Measurements from ENCODE around the gene CRX. TPM values are rescaled to one million over a fixed set of nuclear protein-coding genes. Genes with fewer than 3 reads are reported as not detected.
A peak's percentile ranks its signal among the peaks of the same experiment; 100 is the strongest.
"Not testable (repeated sequence)": the region's sequence is repeated elsewhere in the genome, so short reads cannot be mapped to it uniquely, and the experiment has no call there.

The CRX gene
- total and polyA plus RNA-seq, 3 donors from 2014 or later, result 0.12 to 0.55 TPM; not detected in 1

DNA sequence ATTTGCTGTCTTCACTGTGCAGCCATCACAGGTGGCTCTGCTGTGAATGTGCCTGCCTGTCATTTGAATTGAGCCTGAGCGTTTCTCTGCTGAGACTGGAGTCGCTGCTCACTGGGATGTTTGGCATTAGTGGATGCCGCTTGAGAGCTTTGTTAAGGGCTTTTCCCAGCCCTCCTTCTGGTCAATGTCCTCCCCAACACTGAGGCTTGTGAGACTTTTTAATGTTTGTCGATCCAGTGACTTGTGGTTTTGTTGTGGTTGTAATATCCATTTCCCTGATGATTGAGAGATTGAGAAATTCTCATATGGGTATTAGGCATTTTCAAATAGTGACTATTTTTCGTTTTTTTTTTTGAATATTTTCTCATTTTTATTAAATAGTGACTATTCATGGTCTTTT lies 39.9 kb downstream of the CRX start:
- Histone ChIP-seq H3K27ac (no peak overlapping the region), H3K36me3 (ENCODE audit: low read depth, missing control alignments) (no peaks in the 10 kb centered on the region), H3K4me1 (no peaks in the 10 kb centered on the region), H3K4me3 (no peak overlapping the region), H3K27me3 (no peaks in the 10 kb centered on the region), H3K9me3 (no peaks in the 10 kb centered on the region)
- intact Hi-C loops (cut with DNase I; ENCODE audit: low total_unique reads), result no loop called here
- TF ChIP-seq, protein P1, sequence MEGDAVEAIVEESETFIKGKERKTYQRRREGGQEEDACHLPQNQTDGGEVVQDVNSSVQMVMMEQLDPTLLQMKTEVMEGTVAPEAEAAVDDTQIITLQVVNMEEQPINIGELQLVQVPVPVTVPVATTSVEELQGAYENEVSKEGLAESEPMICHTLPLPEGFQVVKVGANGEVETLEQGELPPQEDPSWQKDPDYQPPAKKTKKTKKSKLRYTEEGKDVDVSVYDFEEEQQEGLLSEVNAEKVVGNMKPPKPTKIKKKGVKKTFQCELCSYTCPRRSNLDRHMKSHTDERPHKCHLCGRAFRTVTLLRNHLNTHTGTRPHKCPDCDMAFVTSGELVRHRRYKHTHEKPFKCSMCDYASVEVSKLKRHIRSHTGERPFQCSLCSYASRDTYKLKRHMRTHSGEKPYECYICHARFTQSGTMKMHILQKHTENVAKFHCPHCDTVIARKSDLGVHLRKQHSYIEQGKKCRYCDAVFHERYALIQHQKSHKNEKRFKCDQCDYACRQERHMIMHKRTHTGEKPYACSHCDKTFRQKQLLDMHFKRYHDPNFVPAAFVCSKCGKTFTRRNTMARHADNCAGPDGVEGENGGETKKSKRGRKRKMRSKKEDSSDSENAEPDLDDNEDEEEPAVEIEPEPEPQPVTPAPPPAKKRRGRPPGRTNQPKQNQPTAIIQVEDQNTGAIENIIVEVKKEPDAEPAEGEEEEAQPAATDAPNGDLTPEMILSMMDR (IDR thresholded peaks at IDR 0.05), result no peak
- no peak for TF ChIP-seq POLR2A (IDR thresholded peaks at IDR 0.05)
- DNase-seq, result no peak
- WGBS, 2 donors, result 89 to 93% methylated on average over 5 of the region's 5 CpGs

DNA sequence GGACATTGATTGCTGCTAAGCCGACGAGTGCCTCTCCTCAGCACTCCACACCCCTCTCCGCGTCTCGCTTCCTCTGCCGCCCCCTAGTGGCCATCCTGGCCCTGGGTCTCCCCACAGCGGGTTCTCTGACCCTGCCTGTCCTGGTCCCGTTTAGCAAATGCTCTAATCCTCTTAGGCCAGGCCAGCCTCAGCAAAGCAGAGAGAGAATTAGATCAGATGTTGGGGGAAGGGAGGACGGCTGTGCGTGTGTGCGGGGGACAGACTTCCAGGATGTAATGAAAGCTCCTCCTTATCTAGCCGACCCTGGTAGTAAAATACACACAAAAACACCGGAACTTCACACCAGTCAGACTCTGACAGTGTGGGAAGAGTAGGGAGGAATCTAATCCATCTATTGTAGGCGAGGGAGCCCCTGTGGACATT lies 41.8 kb downstream of the CRX start:
- peak; percentile 92 for DNase-seq
- Histone ChIP-seq H3K4me3 (no peak overlapping the region), H3K36me3 (ENCODE audit: low read depth, missing control alignments) (no peaks in the 10 kb centered on the region), H3K27ac (peak overlapping the region in 1 of 2 donors; percentile 36), H3K9me3 (no peaks in the 10 kb centered on the region), H3K27me3 (no peaks in the 10 kb centered on the region), H3K4me1 (no peaks in the 10 kb centered on the region)
- intact Hi-C loops (cut with DNase I; ENCODE audit: low total_unique reads), result no loop called here
- TF ChIP-seq, protein P1 (IDR thresholded peaks at IDR 0.05), result peak; percentile 86 to 99 (median 89)
- TF ChIP-seq POLR2A (IDR thresholded peaks at IDR 0.05), result no peak
- 4 to 14% methylated on average over 14 of the region's 14 CpGs for WGBS, 2 donors

DNA sequence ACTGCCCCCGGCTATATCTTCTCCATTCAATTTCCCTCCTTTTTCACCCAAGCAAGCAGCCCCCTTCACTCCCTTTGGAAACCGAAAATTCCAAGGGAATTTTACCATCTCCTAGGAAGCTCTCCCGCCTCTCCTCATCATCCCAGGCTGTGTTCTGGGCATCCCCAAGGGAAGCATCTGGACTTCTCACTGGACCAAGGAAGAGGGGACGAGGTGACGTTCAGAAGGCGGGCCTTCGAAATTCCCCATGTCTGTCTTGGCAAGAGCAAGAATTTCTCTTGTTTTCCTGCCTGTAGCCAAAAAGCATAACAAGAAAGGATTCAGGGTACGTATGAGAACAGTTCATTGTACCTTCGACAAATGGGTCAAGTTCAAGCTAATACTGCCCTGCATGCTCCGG lies 43.4 kb downstream of the CRX start:
- intact Hi-C loops (cut with DNase I; ENCODE audit: low total_unique reads), result no loop called here
- no peak overlapping the region for H3K4me3 ChIP-seq
- DNase-seq, result peak; percentile 52
- TF ChIP-seq, protein P1 (IDR thresholded peaks at IDR 0.05), result no peak
- no peaks in the 10 kb centered on the region for H3K36me3 ChIP-seq (ENCODE audit: low read depth, missing control alignments)
- H3K27ac ChIP-seq, result peak overlapping the region in 1 of 2 donors; percentile 24
- WGBS, 2 donors, result 37 to 62% methylated on average over 9 to 10 of the region's 10 CpGs
- H3K4me1 ChIP-seq, result no peaks in the 10 kb centered on the region
- no peaks in the 10 kb centered on the region for H3K9me3 ChIP-seq
- H3K27me3 ChIP-seq, result no peaks in the 10 kb centered on the region

DNA sequence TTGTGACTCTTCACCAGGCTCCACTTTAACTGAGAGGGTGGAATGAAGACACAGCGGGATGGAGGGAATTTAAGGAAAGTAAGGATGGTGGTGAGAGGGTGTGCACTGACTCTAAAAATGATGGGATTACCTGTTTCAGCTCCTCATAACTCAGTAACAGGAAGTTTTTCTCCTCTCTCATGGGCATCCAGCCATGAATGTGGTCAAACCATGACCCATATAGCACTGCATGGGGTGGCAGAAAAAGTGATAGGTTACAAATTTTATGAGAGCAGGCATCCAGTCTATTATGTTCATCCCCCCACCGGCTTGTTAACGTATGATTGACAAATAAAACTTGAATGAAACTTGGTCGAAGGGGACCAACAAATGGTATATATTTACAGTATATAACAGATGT lies 57.2 kb downstream of the CRX start:
- no peaks in the 10 kb centered on the region for H3K36me3 ChIP-seq (ENCODE audit: low read depth, missing control alignments)
- no peak overlapping the region for H3K27ac ChIP-seq
- H3K9me3 ChIP-seq, result no peaks in the 10 kb centered on the region
- no peaks in the 10 kb centered on the region for H3K27me3 ChIP-seq
- intact Hi-C loops (cut with DNase I; ENCODE audit: low total_unique reads), result no loop called here
- no peak for DNase-seq
- 72 to 74% methylated on average over 4 of the region's 4 CpGs for WGBS, 2 donors
- TF ChIP-seq, protein P1 (IDR thresholded peaks at IDR 0.05), result no peak
- TF ChIP-seq POLR2A (IDR thresholded peaks at IDR 0.05), result no peak
- H3K4me1 ChIP-seq, result no peaks in the 10 kb centered on the region
- no peak overlapping the region for H3K4me3 ChIP-seq

DNA sequence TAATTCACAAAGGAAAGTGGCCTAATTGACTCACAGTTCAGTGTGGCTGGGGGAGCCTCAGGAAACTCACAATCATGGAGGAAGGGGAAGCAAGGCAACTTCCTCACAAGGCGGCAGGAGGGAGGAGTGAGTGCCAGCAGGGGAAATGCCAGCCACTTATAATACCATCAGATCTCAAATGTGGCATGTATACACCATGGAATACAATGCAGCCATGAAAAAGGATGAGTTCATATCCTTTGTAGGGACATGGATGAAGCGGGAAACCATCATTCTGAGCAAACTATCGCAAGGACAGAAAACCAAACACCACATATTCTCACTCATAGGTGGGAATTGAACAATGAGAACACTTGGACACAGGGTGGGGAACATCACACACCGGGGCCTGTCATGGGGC lies 57.6 kb downstream of the CRX start:
- DNase-seq; intact Hi-C loops (cut with DNase I; ENCODE audit: low total_unique reads); H3K4me3 ChIP-seq; H3K4me1 ChIP-seq; H3K27me3 ChIP-seq; H3K9me3 ChIP-seq; H3K27ac ChIP-seq; H3K36me3 ChIP-seq (ENCODE audit: low read depth, missing control alignments): not testable (repeated sequence)
- 68 to 72% methylated on average over 4 of the region's 4 CpGs for WGBS, 2 donors
